ENCODE measurements around the gene ZNF483.

GRCh38 chr9:111603041-111603440 lies 78.1 kb downstream of the ZNF483 start:
- TF ChIP-seq CTCF (IDR thresholded peaks at IDR 0.05) (no peak), POLR2A (IDR thresholded peaks at IDR 0.05) (no peak)
